Neuronal stem cell (in vitro differentiated cells): ENCODE measurements around the gene MTG2.

Experiments used
- DNase-seq: peaks from one replicate; pipeline ENCODE4 v3.0.0-alpha.2; 2013; ENCODE audit warnings: low spot score
- H2AFZ ChIP-seq: one replicate; pipeline ENCODE4 v1.6.1; 2013; ENCODE audit warnings: mild to moderate bottlenecking, low read length, inconsistent platforms
- H2AK5ac ChIP-seq: 2 replicates; pipeline ENCODE4 v1.6.1; 2013; ENCODE audit warnings: low read depth, mild to moderate bottlenecking, inconsistent platforms, low read length, moderate library complexity, mixed read lengths
- H2BK120ac ChIP-seq: 2 replicates; pipeline ENCODE4 v1.6.1; 2013; ENCODE audit warnings: low read depth, mild to moderate bottlenecking, inconsistent platforms, low read length, moderate library complexity, mixed read lengths
- H2BK12ac ChIP-seq: one replicate; pipeline ENCODE4 v1.6.1; 2013; ENCODE audit warnings: low read length, inconsistent platforms
- H2BK15ac ChIP-seq: 2 replicates; pipeline ENCODE4 v1.6.1; 2013; ENCODE audit warnings: mild to moderate bottlenecking, low read length, inconsistent platforms, mixed read lengths
- H2BK5ac ChIP-seq: one replicate; pipeline ENCODE4 v1.6.1; 2013; ENCODE audit warnings: inconsistent platforms, mild to moderate bottlenecking, low read length, moderate library complexity
- H3K14ac ChIP-seq: one replicate; pipeline ENCODE4 v1.6.1; 2013; ENCODE audit warnings: low read length, inconsistent platforms
- H3K18ac ChIP-seq: 2 replicates; pipeline ENCODE4 v1.6.1; 2013; ENCODE audit warnings: low read length, inconsistent platforms
- H3K23ac ChIP-seq: 2 replicates; pipeline ENCODE4 v1.6.1; 2013; ENCODE audit warnings: low read depth, mild to moderate bottlenecking, mixed read lengths, low read length, inconsistent platforms; ENCODE audit not compliant: poor library complexity
- H3K27ac ChIP-seq: replicated peaks from 3 replicates; pipeline ENCODE4 v1.5.1; 2013; ENCODE audit warnings: low read length, inconsistent platforms
- H3K27me3 ChIP-seq, 3 experiments: 2 replicates each; pipeline ENCODE4 v1.6.1; 2013; ENCODE audit warnings: low read length in 3 of 3, mild to moderate bottlenecking in 2 of 3, inconsistent platforms in 1 of 3, low read depth in 1 of 3, mixed read lengths in 1 of 3, moderate library complexity in 1 of 3; ENCODE audit not compliant: control insufficient read depth in 3 of 3, insufficient read depth in 3 of 3
- H3K36me3 ChIP-seq, 2 donors: replicated peaks in 1 of 2; 2 replicates each; pipeline ENCODE4 v1.6.1; 2013; ENCODE audit warnings: low read length in 2 of 2; ENCODE audit not compliant: control insufficient read depth in 2 of 2, insufficient read depth in 2 of 2
- H3K4ac ChIP-seq: 2 replicates; pipeline ENCODE4 v1.6.1; 2013; ENCODE audit warnings: inconsistent platforms, mild to moderate bottlenecking, low read length, moderate library complexity
- H3K4me1 ChIP-seq, 2 donors: 1 replicate in 1 of 2; 2 replicates in 1 of 2; pipeline ENCODE4 v1.6.1; 2013; ENCODE audit warnings: low read length in 2 of 2, low read depth in 1 of 2; ENCODE audit not compliant: control insufficient read depth in 2 of 2, insufficient read depth in 1 of 2
- H3K4me2 ChIP-seq: one replicate; pipeline ENCODE4 v1.6.1; 2013; ENCODE audit warnings: mild to moderate bottlenecking, low read length, inconsistent platforms; ENCODE audit not compliant: insufficient read depth, poor library complexity, severe bottlenecking
- H3K4me3 ChIP-seq, 2 donors: 2 replicates each; pipeline ENCODE4 v1.5.1; 2013; ENCODE audit warnings: low read length in 2 of 2, mild to moderate bottlenecking in 2 of 2, inconsistent platforms in 1 of 2, moderate library complexity in 1 of 2
- H3K79me1 ChIP-seq: one replicate; pipeline ENCODE4 v1.6.1; 2013; ENCODE audit warnings: low read depth, mild to moderate bottlenecking, inconsistent platforms, low read length, moderate library complexity
- H3K9ac ChIP-seq: one replicate; pipeline ENCODE4 v1.6.1; 2013; ENCODE audit warnings: mild to moderate bottlenecking, low read depth, low read length, inconsistent platforms; ENCODE audit not compliant: poor library complexity
- H3K9me3 ChIP-seq, 2 donors: replicated peaks in 1 of 2; 2 replicates each; pipeline versions ENCODE3 to v1.6.1; 2013; ENCODE audit warnings: low read length in 2 of 2, mild to moderate bottlenecking in 2 of 2, inconsistent platforms in 1 of 2, low read depth in 1 of 2, mixed read lengths in 1 of 2, moderate library complexity in 1 of 2; ENCODE audit not compliant: control insufficient read depth in 2 of 2, insufficient read depth in 1 of 2
- H4K8ac ChIP-seq: one replicate; pipeline ENCODE4 v1.6.1; 2013; ENCODE audit warnings: low read depth, mild to moderate bottlenecking, inconsistent platforms, low read length, moderate library complexity
- H4K91ac ChIP-seq: one replicate; pipeline ENCODE4 v1.6.1; 2013; ENCODE audit warnings: low read length, low read depth, mild to moderate bottlenecking, inconsistent platforms; ENCODE audit not compliant: poor library complexity
- WGBS, 2 donors: extraction: QIAGEN DNeasy Blood & Tissue Kit; methylation state at CpG; one replicate each; pipeline ENCODE4 v1.1.7; 2013; ENCODE audit warnings: missing lambda C conversion rate in 2 of 2, mixed read lengths in 1 of 2; ENCODE audit not compliant: insufficient read length in 2 of 2, insufficient replicate concordance in 1 of 2; ENCODE audit errors: extremely low coverage in 2 of 2; 5-methylcytosine and 5-hydroxymethylcytosine counted together

Gene MTG2

GRCh38 chr20:62197311-62197710 lies 14.5 kb downstream of the MTG2 start:
- Histone ChIP-seq H3K9ac (no peak overlapping the region), H3K14ac (no peak overlapping the region), H3K9me3 (peaks cover 0 to 2% of the 10 kb centered on the region in 2 donors), H3K27me3 (no peaks in the 10 kb centered on the region), H3K79me1 (peaks cover 7% of the 10 kb centered on the region), H3K18ac (no peak overlapping the region), H2BK5ac (no peak overlapping the region), H2AFZ (no peak overlapping the region), H3K4me1 (no peaks in the 10 kb centered on the region), H2BK120ac (no peak overlapping the region), H3K23ac (no peak overlapping the region), H3K27ac (no peak overlapping the region), H2AK5ac (no peak overlapping the region), H4K91ac (no peak overlapping the region), H2BK12ac (no peak overlapping the region), H3K36me3 (peaks cover 35 to 74% of the 10 kb centered on the region in 2 donors), H3K4ac (no peak overlapping the region), H3K4me2 (no peak overlapping the region), H2BK15ac (no peak overlapping the region), H4K8ac (no peak overlapping the region), H3K4me3 (no peak overlapping the region)
- WGBS, 2 donors = no CpG with 5 or more reads among the region's 9 CpGs
- DNase-seq = no peak

GRCh38 chr20:62197801-62198200 lies 15.0 kb downstream of the MTG2 start:
- H2BK12ac ChIP-seq = no peak overlapping the region
- no peak overlapping the region for H3K18ac ChIP-seq
- H4K91ac ChIP-seq = no peak overlapping the region
- H4K8ac ChIP-seq = no peak overlapping the region
- peaks cover 35 to 76% of the 10 kb centered on the region in 2 donors for H3K36me3 ChIP-seq
- H2BK120ac ChIP-seq = no peak overlapping the region
- no peak overlapping the region for H2AFZ ChIP-seq
- no peak overlapping the region for H3K4me2 ChIP-seq
- no peak overlapping the region for H3K9ac ChIP-seq
- no peak overlapping the region for H2BK15ac ChIP-seq
- no peak overlapping the region for H2AK5ac ChIP-seq
- H3K4me3 ChIP-seq = no peak overlapping the region
- H3K23ac ChIP-seq = no peak overlapping the region
- H2BK5ac ChIP-seq = no peak overlapping the region
- no peak overlapping the region for H3K27ac ChIP-seq
- DNase-seq = no peak
- no peak overlapping the region for H3K4ac ChIP-seq
- H3K79me1 ChIP-seq = peaks cover 4% of the 10 kb centered on the region
- WGBS, 2 donors = no CpG with 5 or more reads among the region's 18 CpGs
- H3K4me1 ChIP-seq = no peaks in the 10 kb centered on the region
- H3K9me3 ChIP-seq = peaks cover 0 to 2% of the 10 kb centered on the region in 2 donors
- H3K27me3 ChIP-seq = no peaks in the 10 kb centered on the region
- H3K14ac ChIP-seq = no peak overlapping the region

- Histone ChIP-seq H3K4me1 (no peaks in the 10 kb centered on the region), H3K9me3 (peaks cover 0 to 2% of the 10 kb centered on the region in 2 donors), H2AFZ (no peak overlapping the region), H2BK12ac (no peak overlapping the region), H4K91ac (no peak overlapping the region), H3K14ac (no peak overlapping the region), H3K36me3 (peaks cover 35 to 75% of the 10 kb centered on the region in 2 donors), H3K27ac (no peak overlapping the region), H3K4ac (no peak overlapping the region), H2BK120ac (no peak overlapping the region), H2BK15ac (no peak overlapping the region), H3K23ac (peak overlapping the region; percentile 86), H4K8ac (peak overlapping the region; percentile 19), H2BK5ac (no peak overlapping the region), H3K9ac (no peak overlapping the region), H3K27me3 (no peaks in the 10 kb centered on the region), H3K4me3 (no peak overlapping the region), H3K4me2 (no peak overlapping the region), H2AK5ac (no peak overlapping the region), H3K79me1 (peaks cover 4% of the 10 kb centered on the region), H3K18ac (no peak overlapping the region)
- DNase-seq = no peak
- no CpG with 5 or more reads among the region's 17 CpGs for WGBS, 2 donors
These were observed 15.7 kb downstream of the MTG2 start for GRCh38 chr20:62198496-62198895.

GRCh38 chr20:62198931-62199330 lies 16.1 kb downstream of the MTG2 start:
- peaks cover 33 to 73% of the 10 kb centered on the region in 2 donors for H3K36me3 ChIP-seq
- H2BK12ac ChIP-seq = no peak overlapping the region
- H3K4me2 ChIP-seq = no peak overlapping the region
- H2BK5ac ChIP-seq = no peak overlapping the region
- H3K9ac ChIP-seq = no peak overlapping the region
- no peak overlapping the region for H3K4me3 ChIP-seq
- H2AFZ ChIP-seq = no peak overlapping the region
- peak overlapping the region; percentile 19 for H4K8ac ChIP-seq
- no peak overlapping the region for H3K23ac ChIP-seq
- no peaks in the 10 kb centered on the region for H3K27me3 ChIP-seq
- no peak overlapping the region for H3K27ac ChIP-seq
- no peak overlapping the region for H2BK120ac ChIP-seq
- H3K4me1 ChIP-seq = no peaks in the 10 kb centered on the region
- H2AK5ac ChIP-seq = no peak overlapping the region
- H3K9me3 ChIP-seq = peaks cover 0 to 2% of the 10 kb centered on the region in 2 donors
- no CpG with 5 or more reads among the region's 18 CpGs for WGBS, 2 donors
- no peak overlapping the region for H3K14ac ChIP-seq
- H3K79me1 ChIP-seq = peaks cover 4% of the 10 kb centered on the region
- no peak overlapping the region for H3K18ac ChIP-seq
- H4K91ac ChIP-seq = no peak overlapping the region
- H2BK15ac ChIP-seq = no peak overlapping the region
- DNase-seq = no peak
- H3K4ac ChIP-seq = no peak overlapping the region
